Subcutaneous abdominal adipose tissue (tissue), 5 donors: ENCODE results near the gene CRTC3.

Source experiments
- H3K27ac ChIP-seq: one replicate; pipeline ENCODE4 v1.7.0; 2013; ENCODE audit warnings: low read depth, mild to moderate bottlenecking, inconsistent platforms, low read length, moderate library complexity
- H3K27me3 ChIP-seq, 5 donors: one replicate each; pipeline ENCODE4 v1.7.0; 2013; ENCODE audit warnings: low read length in 5 of 5, inconsistent platforms in 1 of 5; ENCODE audit not compliant: control insufficient read depth in 5 of 5, insufficient read depth in 4 of 5
- H3K36me3 ChIP-seq, 5 donors: one replicate each; pipeline ENCODE4 v1.7.0; 2013; ENCODE audit warnings: low read length in 5 of 5; ENCODE audit not compliant: control insufficient read depth in 5 of 5, insufficient read depth in 5 of 5
- H3K4me1 ChIP-seq, 5 donors: one replicate each; pipeline ENCODE4 v1.7.0; 2013; ENCODE audit warnings: low read length in 5 of 5, mild to moderate bottlenecking in 3 of 5, moderate library complexity in 1 of 5; ENCODE audit not compliant: control insufficient read depth in 5 of 5, insufficient read depth in 5 of 5
- H3K4me3 ChIP-seq, 5 donors: one replicate each; pipeline ENCODE4 v1.7.0; 2013; ENCODE audit warnings: low read length in 5 of 5, low read depth in 1 of 5
- H3K9ac ChIP-seq, 5 donors: one replicate each; pipeline ENCODE4 v1.7.0; 2013; ENCODE audit warnings: low read length in 5 of 5, mild to moderate bottlenecking in 4 of 5, moderate library complexity in 3 of 5
- H3K9me3 ChIP-seq, 5 donors: one replicate each; pipeline ENCODE4 v1.7.0; 2013; ENCODE audit warnings: low read length in 5 of 5; ENCODE audit not compliant: control insufficient read depth in 5 of 5
- donor health status: healthy.
- donor health status: healthy.
- donor health status: healthy.
- donor health status: healthy.
- donor health status: healthy.

CRTC3 gene

DNA sequence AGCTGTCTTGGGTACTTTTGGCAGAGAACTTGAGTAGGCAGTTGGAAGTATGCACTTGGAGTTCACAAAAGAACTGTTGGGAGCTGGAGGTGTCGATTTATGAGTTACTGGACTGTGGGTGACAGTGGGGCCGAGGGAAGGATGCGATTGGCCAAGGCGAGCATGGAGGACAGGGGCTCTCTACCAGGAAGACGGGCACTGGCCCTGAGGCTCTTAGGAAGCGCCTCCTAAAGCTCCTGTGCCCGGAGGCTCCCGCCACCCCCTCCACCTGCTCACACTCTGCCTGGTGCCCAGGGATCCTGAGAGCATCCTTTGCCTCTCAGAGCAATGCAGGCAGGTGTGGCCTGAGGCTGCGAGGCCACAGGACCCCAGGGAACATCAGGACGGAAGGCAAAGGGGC is 69.0 kb downstream of the CRTC3 start:
- Histone ChIP-seq H3K4me1 (peaks cover 6 to 35% (median 25%) of the 10 kb centered on the region in 5 donors), H3K9me3 (no peaks in the 10 kb centered on the region), H3K9ac (no peak overlapping the region), H3K27ac (no peak overlapping the region), H3K27me3 (no peaks in the 10 kb centered on the region), H3K4me3 (no peak overlapping the region), H3K36me3 (peaks cover 0 to 9% (median 5%) of the 10 kb centered on the region in 5 donors)

- Histone ChIP-seq H3K36me3 (peaks cover 0 to 9% (median 5%) of the 10 kb centered on the region in 5 donors), H3K4me3 (no peak overlapping the region), H3K4me1 (peaks cover 6 to 32% (median 25%) of the 10 kb centered on the region in 5 donors), H3K27ac (no peak overlapping the region), H3K9me3 (no peaks in the 10 kb centered on the region), H3K27me3 (no peaks in the 10 kb centered on the region), H3K9ac (no peak overlapping the region)
Observed at GRCh38 chr15:90599116-90599515, 69.4 kb downstream of the CRTC3 start.

DNA sequence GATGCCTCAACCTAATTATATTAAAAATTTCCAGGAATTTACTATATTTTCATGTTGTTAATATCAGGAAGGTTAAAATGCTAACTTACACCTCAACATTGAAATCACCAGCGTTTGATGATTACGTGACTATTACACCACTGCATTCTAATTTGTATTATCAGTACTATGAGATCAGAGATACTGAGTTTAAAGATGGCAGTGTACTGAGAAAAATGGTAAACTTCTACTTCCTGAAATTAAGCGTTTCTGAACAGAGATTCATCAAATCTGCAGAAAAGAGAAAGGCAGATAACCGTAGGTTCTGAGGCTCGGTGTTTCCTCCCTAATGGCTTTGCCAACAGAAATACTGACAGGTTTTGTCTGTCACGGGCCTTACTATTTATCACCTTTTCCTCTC is 69.9 kb downstream of the CRTC3 start:
- Histone ChIP-seq H3K9me3 (no peaks in the 10 kb centered on the region), H3K27me3 (no peaks in the 10 kb centered on the region), H3K9ac (no peak overlapping the region), H3K36me3 (peaks cover 0 to 11% (median 6%) of the 10 kb centered on the region in 5 donors), H3K4me3 (no peak overlapping the region), H3K27ac (no peak overlapping the region), H3K4me1 (peaks cover 6 to 28% (median 25%) of the 10 kb centered on the region in 5 donors)

GRCh38 chr15:90600954-90601353 is 71.2 kb downstream of the CRTC3 start:
- no peaks in the 10 kb centered on the region for H3K27me3 ChIP-seq
- H3K27ac ChIP-seq: no peak overlapping the region
- peaks cover 0 to 22% (median 9%) of the 10 kb centered on the region in 5 donors for H3K36me3 ChIP-seq
- H3K4me3 ChIP-seq: no peak overlapping the region
- H3K4me1 ChIP-seq: peaks cover 3 to 23% (median 21%) of the 10 kb centered on the region in 5 donors
- no peaks in the 10 kb centered on the region for H3K9me3 ChIP-seq
- H3K9ac ChIP-seq: no peak overlapping the region

- no peak overlapping the region for H3K4me3 ChIP-seq
- H3K4me1 ChIP-seq: no peaks in the 10 kb centered on the region
- H3K27me3 ChIP-seq: no peaks in the 10 kb centered on the region
- H3K9ac ChIP-seq: no peak overlapping the region
- H3K36me3 ChIP-seq: peaks cover 0 to 41% (median 27%) of the 10 kb centered on the region in 5 donors
- H3K27ac ChIP-seq: no peak overlapping the region
- no peaks in the 10 kb centered on the region for H3K9me3 ChIP-seq
Observed at GRCh38 chr15:90603893-90604292, 74.2 kb downstream of the CRTC3 start.

DNA sequence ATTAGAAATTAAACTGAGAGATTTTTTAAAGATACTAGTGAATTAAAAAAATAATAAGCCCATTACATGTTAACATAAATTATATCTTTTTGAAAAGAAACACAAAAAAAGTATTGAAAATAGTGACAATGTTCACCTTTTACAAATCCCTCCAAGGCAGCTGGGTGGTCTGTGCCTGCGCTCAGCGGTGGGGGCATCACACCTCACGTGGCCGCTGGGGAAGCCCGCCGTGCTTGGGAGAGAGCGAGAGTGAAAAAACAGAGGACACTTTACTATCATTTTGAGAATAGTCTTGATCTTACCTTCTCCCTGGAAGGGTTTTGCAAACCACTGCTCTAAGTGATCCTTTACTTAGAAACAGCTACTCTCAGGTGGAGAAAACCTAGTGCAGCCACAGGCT is 76.9 kb downstream of the CRTC3 start:
- H3K9ac ChIP-seq: no peak overlapping the region
- peaks cover 0 to 3% (median 0%) of the 10 kb centered on the region in 5 donors for H3K4me1 ChIP-seq
- no peak overlapping the region for H3K4me3 ChIP-seq
- H3K36me3 ChIP-seq: peaks cover 0 to 42% (median 35%) of the 10 kb centered on the region in 5 donors
- H3K27ac ChIP-seq: no peak overlapping the region
- H3K9me3 ChIP-seq: no peaks in the 10 kb centered on the region
- H3K27me3 ChIP-seq: no peaks in the 10 kb centered on the region

GRCh38 chr15:90607361-90607760 is 77.6 kb downstream of the CRTC3 start:
- H3K27me3 ChIP-seq: no peaks in the 10 kb centered on the region
- H3K4me3 ChIP-seq: no peak overlapping the region
- no peak overlapping the region for H3K9ac ChIP-seq
- H3K4me1 ChIP-seq: peaks cover 0 to 3% (median 0%) of the 10 kb centered on the region in 5 donors
- H3K9me3 ChIP-seq: no peaks in the 10 kb centered on the region
- H3K36me3 ChIP-seq: peaks cover 0 to 46% (median 40%) of the 10 kb centered on the region in 5 donors
- H3K27ac ChIP-seq: no peak overlapping the region

GRCh38 chr15:90609242-90610180 is 79.8 kb downstream of the CRTC3 start:
- Histone ChIP-seq H3K9me3 (no peaks in the 10 kb centered on the region), H3K4me1 (peaks cover 0 to 5% (median 3%) of the 10 kb centered on the region in 5 donors), H3K9ac (no peak overlapping the region), H3K27ac (peak overlapping the region; percentile 41), H3K4me3 (no peak overlapping the region), H3K36me3 (peaks cover 3 to 49% (median 42%) of the 10 kb centered on the region in 5 donors), H3K27me3 (no peaks in the 10 kb centered on the region)

- Histone ChIP-seq H3K9me3 (no peaks in the 10 kb centered on the region), H3K27me3 (no peaks in the 10 kb centered on the region), H3K9ac (no peak overlapping the region), H3K4me3 (no peak overlapping the region), H3K36me3 (peaks cover 6 to 45% (median 39%) of the 10 kb centered on the region in 5 donors), H3K4me1 (peaks cover 0 to 5% (median 3%) of the 10 kb centered on the region in 5 donors), H3K27ac (peak overlapping the region; percentile 41)
Observed at GRCh38 chr15:90610190-90610589, 80.5 kb downstream of the CRTC3 start.

- Histone ChIP-seq H3K36me3 (peaks cover 10 to 49% (median 39%) of the 10 kb centered on the region in 5 donors), H3K9ac (no peak overlapping the region), H3K9me3 (no peaks in the 10 kb centered on the region), H3K4me3 (no peak overlapping the region), H3K27me3 (no peaks in the 10 kb centered on the region), H3K27ac (peak overlapping the region; percentile 10), H3K4me1 (peaks cover 0 to 5% (median 3%) of the 10 kb centered on the region in 5 donors)
Observed at GRCh38 chr15:90611157-90611556, 81.4 kb downstream of the CRTC3 start.
